ENCODE results near the gene GLI2.

Gene GLI2

DNA sequence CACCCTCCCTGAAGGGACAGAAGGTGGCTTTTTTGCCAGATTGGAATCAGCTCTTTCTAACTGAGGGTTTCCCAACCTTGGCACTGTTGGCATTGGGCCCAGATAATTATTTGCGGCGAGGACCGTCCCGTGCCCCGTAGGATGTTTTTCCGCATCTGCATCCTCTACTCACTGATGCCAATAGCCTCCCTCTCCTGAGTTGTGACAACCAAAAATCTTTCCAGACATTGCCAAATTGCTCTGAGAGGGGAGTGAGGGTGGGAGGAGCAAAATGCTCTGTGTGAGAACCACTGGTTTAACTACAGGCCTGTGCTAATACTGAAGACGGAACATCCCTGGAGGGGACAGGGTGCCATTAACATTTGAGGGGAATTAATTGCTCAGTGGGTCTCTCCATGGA, 33.6 kb upstream of the GLI2 start:
- peak; percentile 13 for DNase-seq (ENCODE audit: low read depth)
- TF ChIP-seq CTCF (conservative IDR thresholded peaks at IDR 0.05; ENCODE audit: low read length), result no peak

DNA sequence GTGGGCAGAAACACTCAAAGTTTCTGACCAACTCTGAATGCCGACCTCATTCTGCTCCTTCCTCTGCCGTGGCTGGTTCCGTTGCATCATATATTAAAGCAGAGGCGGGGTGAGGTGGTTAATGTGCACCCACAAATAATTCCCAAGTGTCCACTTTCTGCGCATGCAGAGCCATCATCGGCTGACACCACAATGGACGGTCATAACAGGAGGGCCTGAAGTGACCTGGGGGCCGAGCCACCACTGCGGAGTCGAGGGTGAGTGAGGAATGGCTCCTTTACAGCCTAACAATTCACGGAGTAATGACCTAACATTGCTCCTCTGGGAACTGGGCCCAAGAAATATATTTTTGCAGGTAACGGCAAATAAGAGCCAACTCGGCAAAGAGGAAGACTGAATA, 32.9 kb upstream of the GLI2 start:
- H3K4me3 ChIP-seq (ENCODE audit: low read length), result no peak overlapping the region
- TF ChIP-seq CTCF (conservative IDR thresholded peaks at IDR 0.05; ENCODE audit: low read length), result no peak
- no peak for DNase-seq (ENCODE audit: low read depth)

More for the DNA sequence above, 33.6 kb upstream of the GLI2 start:
- H3K4me3 ChIP-seq (ENCODE audit: low read length), result no peak overlapping the region

DNA sequence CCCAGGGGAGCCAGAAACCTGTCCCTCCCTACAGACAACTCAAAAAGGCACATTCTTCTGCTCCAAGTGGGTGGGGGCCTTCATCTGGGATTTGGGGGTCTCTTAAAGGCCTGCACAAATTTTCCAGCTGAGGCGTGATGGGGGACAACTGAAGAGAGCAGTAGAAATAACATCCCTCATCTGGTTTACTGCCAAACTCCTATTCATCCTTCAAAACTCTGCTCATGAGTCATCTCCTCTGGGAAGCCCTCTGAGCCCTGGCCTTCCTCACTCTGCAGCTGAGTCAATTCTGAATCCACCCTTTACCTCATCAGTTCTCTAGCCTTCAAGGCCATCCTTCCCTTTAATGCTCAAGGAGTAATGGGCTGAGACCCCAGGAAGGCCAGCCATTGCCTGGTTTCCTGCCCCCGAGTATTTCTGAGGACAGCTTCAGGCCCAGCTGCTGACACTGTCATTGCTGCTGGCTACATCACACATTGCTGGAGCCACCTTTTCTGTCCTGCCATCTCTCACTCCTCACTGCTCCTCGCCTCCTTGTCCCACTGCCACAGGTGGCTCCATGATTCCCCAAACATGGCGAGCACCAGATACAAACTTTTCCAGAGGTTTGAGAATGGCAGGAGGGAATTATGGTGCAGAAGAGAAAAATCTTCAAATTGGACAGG, 32.2 kb upstream of the GLI2 start:
- no peak overlapping the region for H3K4me3 ChIP-seq (ENCODE audit: low read length)
- TF ChIP-seq CTCF (conservative IDR thresholded peaks at IDR 0.05; ENCODE audit: low read length), result no peak
- DNase-seq (ENCODE audit: low read depth), result peak; percentile 37

DNA sequence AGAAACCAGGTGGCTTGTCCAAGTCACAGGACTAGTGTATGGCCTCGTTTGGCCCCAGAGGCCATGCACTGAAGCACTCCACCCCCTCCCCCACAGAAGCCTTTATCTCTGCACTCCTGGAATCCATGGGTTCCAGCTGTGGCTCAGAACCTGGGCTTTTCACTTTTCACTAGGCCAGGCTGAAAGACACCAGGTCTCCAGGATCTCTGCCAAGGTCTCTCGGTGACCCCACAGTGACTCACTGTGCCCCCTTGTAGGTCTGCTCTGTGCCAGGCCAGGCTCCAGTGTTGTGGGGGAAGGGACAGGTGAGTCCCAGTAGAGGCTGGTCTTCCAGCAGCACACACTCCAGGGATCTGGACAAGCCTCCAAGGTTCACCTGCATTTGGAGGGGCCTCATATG, 31.0 kb upstream of the GLI2 start:
- DNase-seq (ENCODE audit: low read depth), result no peak
- no peak for TF ChIP-seq CTCF (conservative IDR thresholded peaks at IDR 0.05; ENCODE audit: low read length)
- no peak overlapping the region for H3K4me3 ChIP-seq (ENCODE audit: low read length)

- no peak overlapping the region for H3K4me3 ChIP-seq (ENCODE audit: low read length)
- no peak for DNase-seq (ENCODE audit: low read depth)
- no peak for TF ChIP-seq CTCF (conservative IDR thresholded peaks at IDR 0.05; ENCODE audit: low read length)
Observed at GRCh38 chr2:120707816-120708215, 27.9 kb upstream of the GLI2 start.

DNA sequence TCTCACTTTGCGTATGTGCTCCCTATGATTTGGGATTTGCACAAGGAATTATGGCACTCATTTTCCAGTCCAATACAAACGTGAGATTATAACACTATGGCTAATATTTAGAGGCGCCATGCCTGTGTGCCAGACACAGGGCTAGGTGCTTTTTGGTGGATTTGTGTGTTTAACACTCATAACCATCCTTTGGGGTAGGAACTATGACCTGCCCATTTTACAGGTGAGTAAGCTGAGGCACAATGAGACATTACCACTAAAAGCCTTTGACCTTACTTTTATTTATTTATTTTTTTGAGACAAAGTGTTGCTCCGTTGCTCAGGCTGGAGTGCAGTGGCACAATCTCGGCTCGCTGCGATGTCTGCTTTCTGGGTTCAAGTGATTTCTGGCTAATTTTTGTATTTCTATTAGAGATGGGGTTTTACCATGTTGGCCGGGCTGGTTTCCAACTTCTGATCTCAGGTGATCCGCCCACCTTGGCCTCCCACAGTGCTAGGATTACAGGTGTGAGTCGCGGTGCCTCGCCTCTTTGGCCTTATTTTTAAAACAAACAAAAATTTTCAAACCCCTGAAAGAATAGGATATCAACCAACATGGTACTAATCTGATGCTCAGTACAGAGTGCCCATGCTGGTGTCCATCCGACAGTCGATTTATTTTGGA, 26.6 kb upstream of the GLI2 start:
- DNase-seq (ENCODE audit: low read depth), result no peak
- H3K4me3 ChIP-seq (ENCODE audit: low read length), result no peak overlapping the region
- TF ChIP-seq CTCF (conservative IDR thresholded peaks at IDR 0.05; ENCODE audit: low read length), result no peak

GRCh38 chr2:120709608-120710041, 26.0 kb upstream of the GLI2 start:
- DNase-seq (ENCODE audit: low read depth), result no peak
- TF ChIP-seq CTCF (conservative IDR thresholded peaks at IDR 0.05; ENCODE audit: low read length), result no peak
- no peak overlapping the region for H3K4me3 ChIP-seq (ENCODE audit: low read length)
